NCI-H2171 (cell line): ENCODE data around the gene AJAP1.
"Not testable (repeated sequence)": the region's sequence is repeated elsewhere in the genome, so short reads cannot be mapped to it uniquely, and the experiment has no call there.

Experiments
- DNase-seq: peaks from one replicate; lab custom pipeline; 2025; lab: John Stamatoyannopoulos, UW

The AJAP1 gene

GRCh38 chr1:4657960-4658541 is 3.6 kb downstream of the AJAP1 start:
- no peak for DNase-seq

DNA sequence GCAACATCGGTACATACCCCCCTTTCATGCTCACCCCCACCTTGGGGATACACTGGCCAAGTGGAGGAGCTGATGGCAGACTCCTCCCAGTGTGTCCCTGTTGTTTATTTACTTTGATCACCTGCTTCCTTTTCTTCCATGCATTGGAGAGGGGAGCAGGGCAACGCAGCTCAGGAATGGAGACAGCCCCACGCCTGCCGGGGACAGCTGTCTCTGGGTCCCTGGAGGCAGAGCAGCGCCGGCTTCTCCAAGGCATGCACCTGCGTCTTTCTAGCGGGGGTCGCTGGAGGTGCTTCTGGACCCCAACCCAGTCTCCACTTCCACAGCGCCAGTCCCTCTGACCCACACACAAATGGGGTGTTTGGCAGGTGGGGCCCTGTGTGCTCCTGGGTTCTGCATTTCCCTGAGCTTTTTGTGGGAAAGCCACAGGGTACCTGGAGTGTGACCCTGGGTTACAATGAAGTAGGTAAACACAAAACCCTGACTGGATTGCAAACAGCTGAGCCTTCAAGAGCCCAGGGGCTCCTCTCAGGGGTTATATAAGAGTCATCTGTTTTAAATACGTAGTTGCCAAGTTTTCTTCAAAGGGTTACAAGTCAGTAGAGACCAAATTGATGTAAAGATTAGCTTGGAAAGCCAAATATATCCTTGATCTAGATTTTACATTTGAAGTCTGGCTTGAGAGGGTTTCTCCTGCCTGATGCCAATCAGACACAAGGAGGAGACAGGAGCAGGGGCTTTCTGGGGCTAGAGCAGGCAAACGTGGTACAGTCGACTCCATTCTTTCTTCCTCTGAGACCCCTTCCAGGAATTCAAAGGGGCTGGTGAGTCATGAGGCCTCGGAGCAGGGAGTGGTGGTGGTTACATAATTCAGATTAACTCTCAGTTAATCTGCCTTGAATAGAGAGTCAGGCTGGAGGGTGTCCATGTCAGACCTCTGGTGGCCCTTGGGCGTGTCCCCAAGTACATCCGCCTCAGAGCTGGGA is 4.5 kb downstream of the AJAP1 start:
- DNase-seq: peak; percentile 57

- DNase-seq: no peak
Measured at GRCh38 chr1:4660917-4661594, 6.6 kb downstream of the AJAP1 start.

DNA sequence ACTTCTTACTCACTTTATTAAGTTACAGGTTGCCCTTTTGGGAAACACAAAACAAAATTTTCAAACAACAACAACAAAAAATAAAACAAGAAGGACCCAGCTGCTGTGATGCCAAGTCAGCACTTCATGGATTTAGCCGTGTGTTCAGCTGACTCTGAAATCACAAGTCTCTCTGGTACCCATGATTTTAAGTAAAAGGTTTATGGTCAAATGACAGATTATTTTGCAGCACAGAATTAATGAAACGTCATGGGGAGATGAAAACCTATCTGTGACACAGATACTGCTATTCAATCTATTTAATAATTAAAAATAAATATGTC is 7.1 kb downstream of the AJAP1 start:
- no peak for DNase-seq

DNA sequence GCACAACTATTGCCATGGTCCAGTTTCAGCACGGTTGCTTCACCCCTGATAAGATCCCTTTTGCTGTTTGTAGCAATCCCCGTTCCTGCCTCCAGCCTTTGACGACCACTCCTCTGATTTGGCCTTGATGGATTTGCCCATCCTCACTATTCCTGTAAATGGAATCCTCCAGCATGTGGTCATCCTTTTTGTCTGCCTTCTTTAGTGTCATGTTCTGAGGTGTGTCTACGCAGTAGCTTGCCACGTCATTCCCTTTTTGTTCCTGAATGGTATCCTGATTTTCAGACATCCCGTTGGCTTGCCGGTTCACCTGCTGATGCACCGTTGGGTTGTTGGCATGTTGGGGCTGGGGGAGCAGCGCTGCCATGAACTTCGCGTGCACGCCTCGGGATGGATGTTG is 7.8 kb downstream of the AJAP1 start:
- no peak for DNase-seq

DNA sequence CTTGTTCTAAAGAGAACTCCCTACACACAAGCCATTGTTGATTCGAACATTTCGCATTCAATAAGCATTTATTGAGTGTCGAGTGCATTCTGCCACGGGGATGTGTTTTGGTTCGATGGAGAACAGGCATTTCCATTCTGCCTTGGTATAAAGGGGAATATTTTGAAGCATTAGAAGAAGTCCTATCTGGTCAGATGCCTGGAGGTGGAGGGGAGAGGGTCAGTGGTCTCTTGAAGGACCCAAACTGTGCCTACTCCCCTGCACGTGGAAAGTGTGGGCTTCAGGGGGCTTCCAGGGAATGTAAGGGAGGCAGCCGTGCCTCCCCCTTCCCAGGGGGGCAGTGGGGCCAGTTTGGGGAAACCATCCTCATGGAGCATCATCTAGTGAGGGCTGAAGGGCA is 8.3 kb downstream of the AJAP1 start:
- no peak for DNase-seq

GRCh38 chr1:4664095-4664494 is 9.7 kb downstream of the AJAP1 start:
- no peak for DNase-seq

GRCh38 chr1:4664606-4665005 is 10.2 kb downstream of the AJAP1 start:
- no peak for DNase-seq

DNA sequence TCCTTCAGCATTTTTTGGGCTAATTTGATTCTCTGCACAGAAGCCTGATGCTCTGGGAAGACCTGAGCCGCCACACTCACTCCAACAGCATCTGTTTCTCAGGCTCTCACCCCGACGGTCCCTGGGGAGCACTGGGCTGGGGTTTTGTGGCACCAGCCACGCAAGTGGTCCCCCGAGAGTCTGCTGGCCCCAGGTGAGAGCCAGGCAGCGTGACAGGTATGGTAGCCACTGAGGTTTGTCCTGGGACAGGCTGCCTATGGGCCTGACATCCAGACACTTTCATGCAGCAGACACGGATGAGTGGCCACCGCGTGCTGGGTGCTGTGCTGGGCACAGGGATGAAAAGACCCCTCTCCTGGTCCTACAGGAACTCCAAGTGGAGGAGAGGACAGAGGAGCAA is 11.0 kb downstream of the AJAP1 start:
- no peak for DNase-seq

DNA sequence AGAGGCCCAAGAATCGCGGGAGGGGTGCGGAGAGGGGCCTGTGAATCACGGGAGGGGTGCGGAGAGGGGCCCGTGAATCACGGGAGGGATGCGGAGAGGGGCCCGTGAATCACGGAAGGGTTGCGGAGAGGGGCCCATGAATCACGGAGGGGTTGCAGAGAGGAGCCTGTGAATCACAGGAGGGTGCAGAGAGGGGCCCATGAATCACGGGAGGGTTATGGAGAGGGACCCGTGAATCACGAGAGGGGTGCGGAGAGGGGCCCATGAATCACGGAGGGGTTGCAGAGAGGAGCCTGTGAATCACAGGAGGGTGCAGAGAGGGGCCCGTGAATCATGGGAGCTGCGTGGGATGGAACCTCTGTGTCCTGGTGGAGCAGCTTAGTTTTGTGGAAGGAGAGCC is 12.3 kb downstream of the AJAP1 start:
- DNase-seq: not testable (repeated sequence)

DNA sequence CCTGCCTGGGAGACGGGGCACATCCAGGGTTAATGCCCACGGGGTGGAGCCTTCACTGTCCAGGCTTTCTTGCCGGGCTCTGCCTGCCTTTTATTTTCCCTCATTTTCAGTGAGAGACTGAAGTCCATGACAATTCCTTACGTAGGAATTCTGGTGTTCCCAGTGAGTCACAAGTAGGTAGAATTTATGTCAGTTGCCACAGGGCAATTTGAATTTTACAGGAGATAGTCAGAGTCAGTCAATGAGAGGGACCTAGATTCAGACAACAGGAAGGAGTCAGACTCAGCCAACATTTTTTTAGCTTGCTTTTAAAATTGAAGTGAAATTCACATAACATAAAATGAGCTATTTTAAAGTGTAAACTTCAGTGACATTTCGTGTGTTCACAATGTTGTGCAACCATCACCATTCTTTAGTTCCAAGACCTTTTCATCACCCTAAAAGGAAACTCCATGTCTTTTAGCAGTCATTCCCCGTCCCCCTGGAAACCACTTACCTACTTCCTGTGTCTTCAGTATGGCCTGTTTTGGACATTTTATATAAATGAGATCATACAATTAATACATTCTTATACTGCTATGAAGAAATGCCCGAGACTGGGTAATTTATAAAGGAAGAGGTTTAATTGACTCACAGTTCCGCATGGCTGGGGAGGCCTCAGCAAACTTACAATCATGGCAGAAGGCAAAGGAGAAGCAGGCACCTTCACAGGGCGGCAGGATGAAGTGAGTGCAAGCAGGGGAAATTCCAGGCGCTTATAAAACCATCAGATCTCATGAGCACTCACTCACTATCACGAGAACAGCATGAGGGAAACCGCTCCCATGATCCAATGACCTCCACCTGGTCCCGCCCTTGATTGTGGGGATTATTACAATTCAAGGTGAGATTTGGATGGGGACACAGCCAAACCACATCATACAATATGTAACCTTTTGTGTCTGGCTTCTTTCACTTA is 14.6 kb downstream of the AJAP1 start:
- no peak for DNase-seq

- DNase-seq: no peak
Measured at GRCh38 chr1:4670265-4670664, 15.9 kb downstream of the AJAP1 start.

DNA sequence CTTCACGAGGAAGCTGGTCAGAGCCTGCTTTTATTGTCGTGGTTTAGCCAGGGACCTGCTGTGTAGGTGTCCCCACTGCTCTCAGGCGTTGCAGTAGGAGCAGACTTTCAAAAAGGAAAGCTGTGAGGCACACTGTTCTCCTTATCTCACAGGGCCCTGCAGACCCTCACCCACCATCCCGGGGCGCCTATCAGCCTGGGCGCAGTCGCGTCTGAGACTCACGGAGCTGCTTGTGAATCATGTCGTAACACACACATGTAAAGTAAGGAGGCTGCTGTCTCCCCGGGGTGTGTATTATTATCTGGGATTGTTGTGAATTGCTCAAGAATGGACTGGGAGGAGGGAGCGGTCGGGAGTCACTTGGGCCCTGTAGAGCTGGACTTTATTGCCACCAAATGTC is 17.4 kb downstream of the AJAP1 start:
- DNase-seq: no peak

- no peak for DNase-seq
Measured at GRCh38 chr1:4673494-4673893, 19.1 kb downstream of the AJAP1 start.

- DNase-seq: no peak
Measured at GRCh38 chr1:4674117-4674516, 19.7 kb downstream of the AJAP1 start.

- no peak for DNase-seq
Measured at GRCh38 chr1:4674676-4675075, 20.3 kb downstream of the AJAP1 start.

- DNase-seq: no peak
Measured at GRCh38 chr1:4675454-4676186, 21.2 kb downstream of the AJAP1 start.

- no peak for DNase-seq
Measured at GRCh38 chr1:4676253-4676652, 21.8 kb downstream of the AJAP1 start.

GRCh38 chr1:4677608-4678007 is 23.2 kb downstream of the AJAP1 start:
- DNase-seq: no peak

DNA sequence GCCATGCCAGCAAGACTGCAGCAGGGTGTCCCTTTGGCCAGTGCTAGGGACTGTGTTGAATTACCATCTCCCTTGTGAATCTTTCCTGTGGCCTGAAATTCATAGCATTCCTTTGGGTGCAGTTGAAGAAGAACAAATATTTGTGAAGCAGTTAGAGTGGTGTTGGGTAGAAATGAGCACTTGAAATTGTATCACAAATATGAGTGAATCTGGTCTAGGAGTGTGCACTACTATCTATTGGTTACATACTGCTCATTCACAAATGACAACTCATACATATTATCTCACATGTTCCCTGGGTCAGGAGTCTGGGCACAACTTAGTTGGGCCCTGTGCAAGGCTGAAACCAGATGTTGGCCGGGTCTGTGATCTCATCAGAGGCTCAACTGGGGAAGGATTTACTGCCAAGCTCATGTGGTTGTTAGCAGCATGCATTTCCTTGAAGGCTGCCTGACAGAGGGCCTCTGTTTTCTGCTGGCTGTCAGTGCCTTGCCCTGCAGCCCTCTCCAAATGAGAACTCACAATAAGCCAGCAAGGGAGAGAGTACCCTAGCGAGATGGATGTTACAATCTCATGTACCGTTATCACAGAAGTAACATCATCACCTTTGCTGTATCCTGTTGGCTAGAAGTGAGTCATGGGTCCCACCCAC is 23.8 kb downstream of the AJAP1 start:
- no peak for DNase-seq

DNA sequence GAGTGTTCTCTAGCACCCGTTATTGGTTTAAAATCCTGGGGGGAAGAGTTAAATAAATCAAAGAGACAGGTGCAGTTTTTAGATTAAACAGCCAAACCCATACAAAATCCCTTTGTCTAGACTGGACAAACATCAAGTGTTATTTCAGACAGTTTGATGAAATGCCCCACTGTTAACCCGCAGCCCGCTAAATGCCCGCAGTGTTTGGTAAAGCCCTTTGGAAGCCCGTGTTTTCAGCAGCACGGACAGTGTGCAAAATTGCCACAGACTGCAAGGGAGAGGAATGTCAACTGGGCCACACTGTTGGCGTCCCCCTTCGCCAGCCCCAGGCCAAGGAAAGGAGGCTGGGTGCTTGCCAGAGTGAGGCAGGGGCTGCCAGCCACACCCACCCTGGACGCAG is 26.6 kb downstream of the AJAP1 start:
- DNase-seq: no peak
